Measurements from ENCODE around the gene AFF4. TPM values are rescaled to one million over a fixed set of nuclear protein-coding genes. Genes with fewer than 3 reads are reported as not detected.

The AFF4 gene
- total RNA-seq, 2 experiments from 2014 or later: 19.4 to 19.9 TPM

- intact Hi-C loops (cut with micrococcal nuclease): no loop called here
Observed at GRCh38 chr5:132901730-132902129, 61.7 kb downstream of the AFF4 start.

GRCh38 chr5:132901036-132901435 is 62.4 kb downstream of the AFF4 start:
- no peak overlapping the region for H3K27ac Mint-ChIP-seq
- H3K36me3 Mint-ChIP-seq (ENCODE audit: low read depth): peaks cover 26% of the 10 kb centered on the region
- no peak for TF ChIP-seq CTCF (IDR thresholded peaks at IDR 0.05)
- ATAC-seq (no peak), DNase-seq (no peak)
- POLR2A ChIA-PET: interaction anchor here (0.7 kb wide), 1 partner anchor 10 kb away, joined by 3 read pairs; no protein-coding TSS in a partner anchor
- peaks cover 13% of the 10 kb centered on the region for H3K4me1 Mint-ChIP-seq (ENCODE audit: low read depth)
- CTCF ChIA-PET: interaction anchor here (0.7 kb wide), 1 partner anchor 330 kb away, joined by 3 read pairs; no protein-coding TSS in a partner anchor
- no peaks in the 10 kb centered on the region for H3K9me3 Mint-ChIP-seq
- H3K27me3 Mint-ChIP-seq: no peaks in the 10 kb centered on the region
- intact Hi-C loops (cut with micrococcal nuclease): no loop called here
- H3K4me3 Mint-ChIP-seq: no peak overlapping the region

More at GRCh38 chr5:132901730-132902129, 61.7 kb downstream of the AFF4 start:
- peaks cover 8% of the 10 kb centered on the region for H3K4me1 Mint-ChIP-seq (ENCODE audit: low read depth)
- H3K36me3 Mint-ChIP-seq (ENCODE audit: low read depth): peaks cover 19% of the 10 kb centered on the region
- TF ChIP-seq CTCF (IDR thresholded peaks at IDR 0.05): no peak
- no peak overlapping the region for H3K4me3 Mint-ChIP-seq
- POLR2A ChIA-PET: no interaction called here
- H3K9me3 Mint-ChIP-seq: no peaks in the 10 kb centered on the region
- no peak overlapping the region for H3K27ac Mint-ChIP-seq
- H3K27me3 Mint-ChIP-seq: no peaks in the 10 kb centered on the region
- CTCF ChIA-PET: interaction anchor here (1.5 kb wide), 1 partner anchor 76 kb away, joined by 3 read pairs; no protein-coding TSS in a partner anchor
- ATAC-seq: no peak
- no peak for DNase-seq

GRCh38 chr5:132898094-132898493 is 65.3 kb downstream of the AFF4 start:
- peaks cover 8% of the 10 kb centered on the region for H3K4me1 Mint-ChIP-seq (ENCODE audit: low read depth)

GRCh38 chr5:132896685-132897084 is 66.7 kb downstream of the AFF4 start:
- DNase-seq (no peak), ATAC-seq (no peak)
- POLR2A ChIA-PET: no interaction called here
- no peak for TF ChIP-seq CTCF (IDR thresholded peaks at IDR 0.05)
- peak overlapping the region; percentile 56 for H3K27ac Mint-ChIP-seq
- peaks cover 8% of the 10 kb centered on the region for H3K4me1 Mint-ChIP-seq (ENCODE audit: low read depth)
- H3K4me3 Mint-ChIP-seq: no peak overlapping the region
- no peaks in the 10 kb centered on the region for H3K27me3 Mint-ChIP-seq
- H3K36me3 Mint-ChIP-seq (ENCODE audit: low read depth): peaks cover 26% of the 10 kb centered on the region
- intact Hi-C loops (cut with micrococcal nuclease): no loop called here
- CTCF ChIA-PET: interaction anchor here (1.1 kb wide), 1 partner anchor 13 kb away, joined by 5 read pairs; no protein-coding TSS in a partner anchor
- H3K9me3 Mint-ChIP-seq: no peaks in the 10 kb centered on the region

More at GRCh38 chr5:132898094-132898493, 65.3 kb downstream of the AFF4 start:
- DNase-seq (no peak), ATAC-seq (no peak)
- peaks cover 27% of the 10 kb centered on the region for H3K36me3 Mint-ChIP-seq (ENCODE audit: low read depth)
- intact Hi-C loops (cut with micrococcal nuclease): no loop called here
- H3K4me3 Mint-ChIP-seq: no peak overlapping the region
- no peak overlapping the region for H3K27ac Mint-ChIP-seq
- no peaks in the 10 kb centered on the region for H3K27me3 Mint-ChIP-seq
- TF ChIP-seq CTCF (IDR thresholded peaks at IDR 0.05): no peak
- CTCF ChIA-PET: interaction anchor here (1.0 kb wide), 1 partner anchor 69 kb away, joined by 3 read pairs; no protein-coding TSS in a partner anchor
- H3K9me3 Mint-ChIP-seq: no peaks in the 10 kb centered on the region
- POLR2A ChIA-PET: no interaction called here

- intact Hi-C loops (cut with micrococcal nuclease): no loop called here
- Mint-ChIP-seq H3K27me3 (no peaks in the 10 kb centered on the region), H3K36me3 (ENCODE audit: low read depth) (peaks cover 26% of the 10 kb centered on the region), H3K9me3 (no peaks in the 10 kb centered on the region), H3K4me3 (no peak overlapping the region), H3K4me1 (ENCODE audit: low read depth) (peaks cover 8% of the 10 kb centered on the region), H3K27ac (no peak overlapping the region)
- ATAC-seq (no peak), DNase-seq (no peak)
- no peak for TF ChIP-seq CTCF (IDR thresholded peaks at IDR 0.05)
- ChIA-PET CTCF (interaction anchor here (0.8 to 1.3 kb wide), 4 partner anchors 12 to 77 kb away, joined by 3 to 8 read pairs (median 4); partner anchors contain the start of gene SHROOM1), POLR2A (no interaction called here)
Observed at GRCh38 chr5:132895719-132896305, 67.6 kb downstream of the AFF4 start.

Data from activated CD8-positive, alpha-beta T cell treated with anti-CD3 and anti-CD28 coated beads for 36 hours (primary cell).